ENCODE measurements around the gene FUT1.

DNA sequence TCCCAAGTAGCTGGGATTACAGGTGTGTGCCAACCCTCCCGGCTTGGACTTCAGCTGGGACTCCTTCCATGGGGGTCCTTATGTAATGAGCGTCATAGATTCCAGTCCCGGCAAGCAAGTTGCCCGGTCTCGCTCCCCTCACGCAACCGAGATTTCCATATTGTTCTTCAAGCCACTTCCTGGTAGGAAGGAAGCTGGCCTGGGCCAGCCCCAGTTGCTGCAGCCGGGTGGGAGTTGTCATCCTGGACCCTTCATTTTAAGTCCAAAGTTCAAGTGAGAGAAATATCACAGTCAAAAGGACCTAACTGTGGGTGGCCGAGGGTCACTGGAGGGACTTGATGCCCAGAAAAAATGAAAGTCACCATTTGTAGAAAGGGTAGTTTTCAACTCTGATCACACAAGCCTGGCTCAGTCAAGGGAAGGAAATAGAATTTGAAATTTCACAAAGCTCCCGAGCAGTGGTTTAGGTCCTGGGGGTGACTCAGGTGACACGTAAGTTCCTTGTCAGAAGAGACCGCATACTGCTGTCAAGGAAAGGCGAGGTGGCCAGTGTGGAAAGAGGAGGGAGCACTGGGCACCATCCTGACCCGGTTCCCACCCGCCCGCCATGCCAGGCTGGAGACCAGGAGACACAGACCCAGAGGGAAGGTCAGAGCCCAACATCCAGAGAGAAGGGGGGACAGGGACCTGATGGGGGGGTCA, 8.2 kb upstream of the FUT1 start:
- no peak for TF ChIP-seq POLR2A (IDR thresholded peaks at IDR 0.05)
- TF ChIP-seq, protein P1, sequence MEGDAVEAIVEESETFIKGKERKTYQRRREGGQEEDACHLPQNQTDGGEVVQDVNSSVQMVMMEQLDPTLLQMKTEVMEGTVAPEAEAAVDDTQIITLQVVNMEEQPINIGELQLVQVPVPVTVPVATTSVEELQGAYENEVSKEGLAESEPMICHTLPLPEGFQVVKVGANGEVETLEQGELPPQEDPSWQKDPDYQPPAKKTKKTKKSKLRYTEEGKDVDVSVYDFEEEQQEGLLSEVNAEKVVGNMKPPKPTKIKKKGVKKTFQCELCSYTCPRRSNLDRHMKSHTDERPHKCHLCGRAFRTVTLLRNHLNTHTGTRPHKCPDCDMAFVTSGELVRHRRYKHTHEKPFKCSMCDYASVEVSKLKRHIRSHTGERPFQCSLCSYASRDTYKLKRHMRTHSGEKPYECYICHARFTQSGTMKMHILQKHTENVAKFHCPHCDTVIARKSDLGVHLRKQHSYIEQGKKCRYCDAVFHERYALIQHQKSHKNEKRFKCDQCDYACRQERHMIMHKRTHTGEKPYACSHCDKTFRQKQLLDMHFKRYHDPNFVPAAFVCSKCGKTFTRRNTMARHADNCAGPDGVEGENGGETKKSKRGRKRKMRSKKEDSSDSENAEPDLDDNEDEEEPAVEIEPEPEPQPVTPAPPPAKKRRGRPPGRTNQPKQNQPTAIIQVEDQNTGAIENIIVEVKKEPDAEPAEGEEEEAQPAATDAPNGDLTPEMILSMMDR (IDR thresholded peaks at IDR 0.05), result no peak
- no peak for TF ChIP-seq POLR2AphosphoS5 (IDR thresholded peaks at IDR 0.05)
